GM12865 (cell line): ENCODE measurements around the gene ONECUT3.

Source experiments
- DNase-seq: peaks from one replicate; pipeline ENCODE4 v3.0.0; 2010; ENCODE audit warnings: low read depth
- H3K4me3 ChIP-seq: 2 replicates; pipeline ENCODE4 v1.5.1; 2011; ENCODE audit warnings: mild to moderate bottlenecking, low read depth, low read length, control low read depth
- TF ChIP-seq, protein P1 (sequence below): IDR thresholded peaks from 2 replicates; pipeline ENCODE4 v1.5.1; 2011; ENCODE audit warnings: low read length, control low read depth, low read depth, inconsistent platforms; ENCODE audit not compliant: insufficient read depth; ENCODE audit errors: missing control alignments

ONECUT3 gene

DNA sequence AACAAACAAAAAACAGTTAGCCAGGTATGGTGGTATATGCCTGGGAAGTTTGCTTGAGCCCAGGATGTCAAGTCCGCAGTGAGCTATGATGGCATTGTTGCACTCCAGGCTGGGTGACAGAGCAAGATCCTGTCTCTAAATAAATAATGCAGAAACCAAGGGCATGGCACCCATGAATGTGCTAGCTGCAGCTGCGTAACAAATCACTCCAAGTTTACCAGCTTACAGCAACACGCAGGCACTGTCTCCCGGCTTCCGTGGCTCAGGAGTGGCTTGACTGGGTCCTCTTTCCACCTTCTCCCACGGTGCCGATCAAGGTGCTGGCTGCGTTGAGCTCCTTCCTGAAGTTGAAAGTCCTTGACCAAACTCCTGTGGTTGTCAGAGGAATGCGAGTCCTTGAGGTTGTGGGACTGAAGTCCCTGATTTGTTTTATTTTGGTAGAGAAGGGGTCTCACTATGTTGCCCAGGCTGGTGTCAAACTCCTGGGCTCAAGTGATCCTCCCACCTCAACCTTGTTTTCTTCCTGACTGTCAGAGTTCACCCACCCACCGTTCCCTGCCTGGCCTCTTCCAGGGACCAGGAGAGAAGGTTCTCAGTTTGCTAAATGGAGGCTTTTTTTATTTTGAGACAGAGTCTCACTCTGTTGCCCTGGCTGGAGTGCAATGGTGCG, 13.2 kb upstream of the ONECUT3 start:
- no peak overlapping the region for H3K4me3 ChIP-seq
- TF ChIP-seq, protein P1, sequence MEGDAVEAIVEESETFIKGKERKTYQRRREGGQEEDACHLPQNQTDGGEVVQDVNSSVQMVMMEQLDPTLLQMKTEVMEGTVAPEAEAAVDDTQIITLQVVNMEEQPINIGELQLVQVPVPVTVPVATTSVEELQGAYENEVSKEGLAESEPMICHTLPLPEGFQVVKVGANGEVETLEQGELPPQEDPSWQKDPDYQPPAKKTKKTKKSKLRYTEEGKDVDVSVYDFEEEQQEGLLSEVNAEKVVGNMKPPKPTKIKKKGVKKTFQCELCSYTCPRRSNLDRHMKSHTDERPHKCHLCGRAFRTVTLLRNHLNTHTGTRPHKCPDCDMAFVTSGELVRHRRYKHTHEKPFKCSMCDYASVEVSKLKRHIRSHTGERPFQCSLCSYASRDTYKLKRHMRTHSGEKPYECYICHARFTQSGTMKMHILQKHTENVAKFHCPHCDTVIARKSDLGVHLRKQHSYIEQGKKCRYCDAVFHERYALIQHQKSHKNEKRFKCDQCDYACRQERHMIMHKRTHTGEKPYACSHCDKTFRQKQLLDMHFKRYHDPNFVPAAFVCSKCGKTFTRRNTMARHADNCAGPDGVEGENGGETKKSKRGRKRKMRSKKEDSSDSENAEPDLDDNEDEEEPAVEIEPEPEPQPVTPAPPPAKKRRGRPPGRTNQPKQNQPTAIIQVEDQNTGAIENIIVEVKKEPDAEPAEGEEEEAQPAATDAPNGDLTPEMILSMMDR: no peak
- no peak for DNase-seq

- TF ChIP-seq, protein P1: no peak
- no peak overlapping the region for H3K4me3 ChIP-seq
- no peak for DNase-seq
These were observed 10.2 kb upstream of the ONECUT3 start for GRCh38 chr19:1742989-1743696.

DNA sequence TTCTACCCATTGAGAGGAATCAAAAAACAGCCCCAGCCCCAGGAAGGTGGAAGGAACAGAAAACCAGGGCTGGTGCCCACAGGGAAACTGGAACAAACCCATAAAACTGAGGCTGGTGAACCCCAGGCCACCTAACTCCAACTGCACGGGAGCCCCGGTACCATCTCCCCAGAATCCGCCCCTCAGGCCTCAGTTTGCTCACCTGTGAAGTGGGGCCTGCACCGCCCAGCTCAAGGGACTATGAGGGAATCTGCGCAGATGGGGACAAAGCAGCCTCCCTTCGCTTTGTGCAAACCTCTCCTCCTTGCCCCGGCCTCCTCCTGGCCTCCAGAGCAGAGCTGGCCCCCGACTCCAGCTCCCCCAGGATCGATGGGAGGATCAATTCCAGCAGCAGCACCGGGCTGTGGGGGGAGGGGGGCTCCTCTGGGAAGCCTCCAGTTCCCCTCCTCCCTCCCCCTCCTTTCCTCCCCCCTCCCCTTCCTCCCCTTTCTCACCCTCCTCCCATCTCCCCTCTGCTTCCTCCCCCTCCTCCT, 9.1 kb upstream of the ONECUT3 start:
- DNase-seq: no peak
- TF ChIP-seq, protein P1: no peak
- H3K4me3 ChIP-seq: no peak overlapping the region

DNA sequence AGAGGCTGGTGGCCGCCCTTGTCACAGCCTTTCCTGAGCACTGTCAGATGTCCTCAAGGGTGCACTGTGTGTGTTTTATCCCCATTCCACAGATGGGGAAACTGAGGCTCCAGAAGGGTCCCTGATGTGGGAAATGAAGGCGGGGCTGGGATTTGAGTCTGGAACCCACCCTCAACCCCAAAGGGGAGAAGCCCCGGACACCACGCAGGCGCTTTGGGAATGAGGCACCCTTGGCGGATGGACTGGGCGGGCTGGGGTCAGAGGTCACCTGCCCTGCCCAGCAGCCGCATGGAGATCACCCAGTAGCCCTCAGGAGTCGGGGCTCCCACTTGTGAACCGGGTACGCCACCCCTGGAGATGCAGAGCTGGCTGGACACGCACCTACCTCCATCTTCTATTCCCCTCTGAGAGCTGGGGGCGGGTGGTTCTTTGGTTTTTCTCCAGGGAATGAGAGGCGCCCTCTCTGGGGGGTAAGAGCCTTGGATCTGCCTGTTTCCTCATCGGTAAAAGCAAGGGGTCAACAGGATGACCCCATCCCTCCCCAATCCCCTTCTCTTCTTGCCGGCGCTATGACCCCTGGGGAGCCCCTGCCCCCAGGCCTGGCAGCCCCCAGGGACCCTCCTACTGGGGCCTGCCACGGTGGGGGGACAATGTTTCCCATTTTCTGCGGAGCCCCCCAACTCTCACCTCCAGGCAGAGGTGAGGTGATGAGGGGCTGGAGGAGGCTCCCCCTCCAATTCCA, 8.3 kb upstream of the ONECUT3 start:
- no peak overlapping the region for H3K4me3 ChIP-seq
- TF ChIP-seq, protein P1: no peak
- DNase-seq: no peak

GRCh38 chr19:1745589-1746031, 7.7 kb upstream of the ONECUT3 start:
- H3K4me3 ChIP-seq: no peak overlapping the region
- DNase-seq: no peak
- TF ChIP-seq, protein P1: no peak

DNA sequence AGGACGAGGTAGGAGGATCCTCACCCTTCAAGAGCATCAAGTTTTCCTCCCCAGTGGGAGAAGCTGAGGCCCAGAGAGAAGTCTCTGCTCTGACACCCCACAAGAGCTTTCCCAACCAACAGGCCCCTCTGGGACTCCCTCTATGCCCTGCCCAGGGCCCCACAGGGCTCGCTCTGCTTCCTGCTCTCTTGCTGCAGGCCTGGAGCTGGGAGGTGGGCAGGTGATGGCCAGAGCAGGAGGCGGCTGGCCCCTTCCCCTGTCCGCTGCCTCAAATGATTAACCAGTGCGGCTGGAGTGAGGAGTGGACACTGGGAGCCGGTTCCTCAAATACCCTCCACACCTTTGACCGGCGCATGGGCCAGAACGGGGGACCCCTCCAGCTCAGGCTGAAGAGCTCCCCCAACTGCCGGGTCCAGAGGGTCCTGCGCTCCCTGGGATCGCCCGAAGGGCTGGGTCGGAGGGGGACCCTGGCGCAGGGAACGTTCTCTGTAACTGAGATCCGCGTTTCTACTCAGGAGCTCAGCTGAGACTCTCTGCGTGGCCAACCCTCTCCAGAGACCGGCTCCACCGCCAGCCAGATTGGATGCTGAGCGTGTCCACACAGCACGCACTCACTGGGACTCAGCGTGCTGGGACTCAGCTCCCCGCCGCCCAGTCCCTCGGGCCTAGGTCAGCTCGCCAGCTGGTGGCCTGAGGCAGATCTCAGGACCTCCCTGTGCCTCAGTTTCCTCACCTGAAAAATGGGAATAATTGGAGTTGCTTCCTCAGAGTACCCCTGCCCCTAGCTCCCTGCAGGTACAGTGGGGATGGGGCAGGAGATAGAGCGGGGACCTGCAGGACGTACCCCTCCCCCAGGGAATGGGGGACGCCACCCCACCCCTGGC, 6.7 kb upstream of the ONECUT3 start:
- DNase-seq: peak; percentile 21
- TF ChIP-seq, protein P1: no peak
- no peak overlapping the region for H3K4me3 ChIP-seq
